OCI-LY1 (cell line): ENCODE results near the gene STARD7.

ENCODE experiments used
- H2AFZ ChIP-seq: fragments of 200-600 bp; sonication (generic), shearing (Covaris generic); 2 replicates; pipeline ENCODE4 v1.6.0; 2014; ENCODE audit warnings: antibody characterized with exemption, mild to moderate bottlenecking, low read length
- H3F3A ChIP-seq: fragments of 200-600 bp; sonication (generic), shearing (Covaris generic); 2 replicates; pipeline ENCODE4 v1.6.0; 2014; ENCODE audit warnings: mild to moderate bottlenecking, antibody characterized with exemption, low read length, moderate library complexity; ENCODE audit not compliant: insufficient read depth
- H3K27ac ChIP-seq: fragments of 200-600 bp; sonication (generic); 2 replicates; pipeline ENCODE4 v1.5.1; 2014; ENCODE audit warnings: low read length, mixed run types, mild to moderate bottlenecking, low read depth; ENCODE audit not compliant: poor library complexity, severe bottlenecking
- H3K27me3 ChIP-seq: fragments of 200-600 bp; sonication (generic); 2 replicates; pipeline ENCODE4 v1.6.0; 2014; ENCODE audit warnings: antibody characterized with exemption, mild to moderate bottlenecking, low read length, moderate library complexity; ENCODE audit not compliant: insufficient read depth
- H3K36me3 ChIP-seq: fragments of 200-600 bp; sonication (generic); 2 replicates; pipeline ENCODE4 v1.6.1; 2014; ENCODE audit warnings: mild to moderate bottlenecking, antibody characterized with exemption, low read length, moderate library complexity, mixed read lengths; ENCODE audit not compliant: insufficient read depth
- H3K4me1 ChIP-seq: fragments of 200-600 bp; sonication (generic); 2 replicates; pipeline ENCODE4 v1.5.1; 2014; ENCODE audit warnings: mild to moderate bottlenecking, low read length, moderate library complexity; ENCODE audit not compliant: insufficient read depth, severe bottlenecking
- H3K4me2 ChIP-seq: fragments of 200-600 bp; sonication (generic), shearing (Covaris generic); 2 replicates; pipeline ENCODE4 v1.6.1; 2014; ENCODE audit warnings: low read length
- H3K4me3 ChIP-seq: fragments of 200-600 bp; sonication (generic); 2 replicates; pipeline ENCODE4 v1.5.1; 2014; ENCODE audit warnings: low read length, low read depth, mild to moderate bottlenecking, mixed read lengths; ENCODE audit not compliant: poor library complexity, severe bottlenecking
- H3K79me2 ChIP-seq: fragments of 200-600 bp; shearing (Covaris generic); 2 replicates; pipeline ENCODE4 v1.6.1; 2016; ENCODE audit warnings: mixed run types, low read length, mixed read lengths; ENCODE audit not compliant: insufficient read depth
- H3K9ac ChIP-seq: fragments of 200-600 bp; sonication (generic), shearing (Covaris generic); 2 replicates; pipeline ENCODE4 v1.6.1; 2014; ENCODE audit warnings: mild to moderate bottlenecking, low read length, mixed read lengths
- H3K9me2 ChIP-seq: fragments of 200-600 bp; sonication (generic), shearing (Covaris generic); 2 replicates; pipeline ENCODE4 v1.6.1; 2014; ENCODE audit warnings: low read depth, mild to moderate bottlenecking, low read length, mixed read lengths
- H3K9me3 ChIP-seq: fragments of 200-600 bp; shearing (Covaris generic); 2 replicates; pipeline ENCODE4 v1.6.1; 2014; ENCODE audit warnings: low read length, mixed read lengths
- H4K20me1 ChIP-seq: fragments of 200-600 bp; sonication (generic), shearing (Covaris generic); 2 replicates; pipeline ENCODE4 v1.6.0; 2016; ENCODE audit warnings: mild to moderate bottlenecking, low read length; ENCODE audit not compliant: insufficient read depth
- CTCF ChIP-seq: fragments of 200-600 bp; sonication (generic), shearing (Covaris generic); IDR thresholded peaks from 2 replicates; pipeline ENCODE4 v1.5.1; 2017; ENCODE audit warnings: mild to moderate bottlenecking, antibody characterized with exemption, low read length, moderate library complexity, mixed read lengths
- EZH2 ChIP-seq: fragments of 200-600 bp; sonication (generic), shearing (Covaris generic); IDR thresholded peaks from 2 replicates; pipeline ENCODE4 v1.8.0; 2017; ENCODE audit warnings: borderline replicate concordance, mixed run types, mild to moderate bottlenecking, antibody characterized with exemption, low read length, moderate library complexity, mixed read lengths

Gene STARD7

DNA sequence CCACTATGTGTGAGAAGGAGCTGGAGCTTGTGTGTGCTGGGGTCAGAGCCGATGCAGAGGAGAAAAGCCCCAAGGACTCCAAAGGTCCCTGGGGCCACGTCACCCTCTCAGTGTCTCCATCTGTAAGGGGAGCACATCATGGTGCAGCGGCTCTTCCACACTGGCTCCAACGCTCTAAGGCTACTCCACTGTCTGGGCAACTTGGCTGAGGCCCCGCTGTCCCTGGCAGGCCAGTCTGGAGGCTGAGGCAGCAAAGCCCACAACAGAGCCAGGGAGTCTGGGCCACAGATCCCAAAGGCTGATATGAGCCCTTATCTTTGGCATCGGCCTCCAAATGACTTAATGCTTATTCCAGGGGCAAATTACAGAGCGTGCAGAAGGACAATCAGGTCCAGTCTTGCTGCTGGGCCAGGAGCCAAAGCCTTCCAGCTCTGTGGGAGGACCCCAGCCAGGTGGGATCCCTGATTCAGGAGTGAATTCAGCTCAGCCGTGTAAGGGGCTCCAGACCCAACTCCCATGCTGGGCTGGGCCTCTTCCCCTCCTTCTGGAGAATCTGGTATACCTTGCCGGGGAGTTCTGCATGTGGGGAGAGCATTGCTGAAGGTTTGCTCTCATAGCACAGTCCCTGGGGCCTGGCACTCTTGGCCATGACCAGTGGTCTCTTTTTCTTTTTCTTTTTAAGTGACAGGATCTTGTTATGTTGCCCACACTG lies 61.6 kb downstream of the STARD7 start:
- no peak overlapping the region for H2AFZ ChIP-seq
- H3K4me2 ChIP-seq: peak overlapping the region; percentile 90
- H3K9me2 ChIP-seq: no peaks in the 10 kb centered on the region
- peaks cover 66% of the 10 kb centered on the region for H3K4me1 ChIP-seq
- peak overlapping the region; percentile 91 for H3K27ac ChIP-seq
- peak overlapping the region; percentile 90 for H3K9ac ChIP-seq
- no peaks in the 10 kb centered on the region for H4K20me1 ChIP-seq
- no peaks in the 10 kb centered on the region for H3K79me2 ChIP-seq
- H3K9me3 ChIP-seq: no peaks in the 10 kb centered on the region
- H3F3A ChIP-seq: no peaks in the 10 kb centered on the region
- TF ChIP-seq EZH2 (no peak), CTCF (no peak)
- peaks cover 24% of the 10 kb centered on the region for H3K36me3 ChIP-seq
- peak overlapping the region; percentile 92 for H3K4me3 ChIP-seq
- no peaks in the 10 kb centered on the region for H3K27me3 ChIP-seq

DNA sequence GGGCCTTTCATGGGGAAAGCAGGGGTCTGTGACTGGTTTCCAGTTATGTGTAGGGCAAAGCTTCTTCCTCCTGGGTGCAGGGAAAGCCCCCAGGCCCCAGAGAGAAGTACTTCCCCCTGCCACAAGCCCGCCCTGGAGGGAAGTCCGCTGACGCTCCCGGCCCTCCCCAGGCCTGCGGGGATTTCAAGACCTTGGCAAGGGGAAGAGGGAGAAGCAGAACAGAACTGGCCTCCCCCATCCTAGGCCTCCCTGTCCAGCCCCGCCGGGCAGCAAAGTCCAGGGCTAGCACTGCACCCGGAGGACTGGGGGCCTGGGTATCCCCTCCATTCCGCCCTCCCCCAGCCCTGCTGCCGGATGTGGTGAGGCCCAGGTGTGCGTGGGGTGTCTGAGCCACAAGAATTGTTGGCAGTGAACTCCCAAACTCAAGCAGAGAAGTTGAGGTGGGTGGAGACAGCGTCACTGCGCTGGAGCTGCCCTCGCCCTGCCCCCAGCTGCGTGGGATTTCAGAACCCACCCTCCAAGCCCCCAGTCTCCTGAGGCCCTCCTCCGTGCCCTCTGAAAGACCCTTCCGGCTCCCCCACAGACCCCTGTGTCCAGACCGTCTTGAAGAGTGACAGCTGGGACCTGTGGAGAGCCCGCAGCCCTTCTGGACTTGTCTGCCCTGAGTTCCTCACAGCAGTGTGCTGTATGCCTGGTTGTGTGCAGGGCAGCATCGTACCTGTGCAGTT lies 62.3 kb downstream of the STARD7 start:
- peak overlapping the region; percentile 92 for H3K4me3 ChIP-seq

GRCh38 chr2:96145848-96146152 lies 62.8 kb downstream of the STARD7 start:
- H3K27ac ChIP-seq: peak overlapping the region; percentile 91
- peaks cover 66% of the 10 kb centered on the region for H3K4me1 ChIP-seq
- peak overlapping the region; percentile 90 for H3K9ac ChIP-seq

More for the DNA sequence above, 62.3 kb downstream of the STARD7 start:
- H3K27me3 ChIP-seq: no peaks in the 10 kb centered on the region
- H3K9me2 ChIP-seq: no peaks in the 10 kb centered on the region
- H3K36me3 ChIP-seq: peaks cover 24% of the 10 kb centered on the region
- no peaks in the 10 kb centered on the region for H3F3A ChIP-seq
- TF ChIP-seq EZH2: no peak
- no peak for TF ChIP-seq CTCF
- peak overlapping the region; percentile 90 for H3K9ac ChIP-seq
- no peaks in the 10 kb centered on the region for H3K9me3 ChIP-seq
- H2AFZ ChIP-seq: no peak overlapping the region
- peak overlapping the region; percentile 90 for H3K4me2 ChIP-seq
- no peaks in the 10 kb centered on the region for H4K20me1 ChIP-seq
- peaks cover 66% of the 10 kb centered on the region for H3K4me1 ChIP-seq
- peak overlapping the region; percentile 91 for H3K27ac ChIP-seq
- H3K79me2 ChIP-seq: no peaks in the 10 kb centered on the region

More at GRCh38 chr2:96145848-96146152, 62.8 kb downstream of the STARD7 start:
- Histone ChIP-seq H3K27me3 (no peaks in the 10 kb centered on the region), H3K79me2 (no peaks in the 10 kb centered on the region), H3K9me3 (no peaks in the 10 kb centered on the region), H3K9me2 (no peaks in the 10 kb centered on the region), H2AFZ (no peak overlapping the region), H3F3A (no peaks in the 10 kb centered on the region), H4K20me1 (no peaks in the 10 kb centered on the region), H3K4me2 (peak overlapping the region; percentile 90), H3K4me3 (peak overlapping the region; percentile 92), H3K36me3 (peaks cover 28% of the 10 kb centered on the region)
- TF ChIP-seq EZH2: no peak
- no peak for TF ChIP-seq CTCF
